C4-2B (cell line): Measurements from ENCODE around the gene LBX2.

Source experiments
- ZFX ChIP-seq: fragments of 450-650 bp; IDR thresholded peaks from 2 replicates; pipeline ENCODE4 v1.6.1; 2017
- TF ChIP-seq, protein P1 (sequence below): fragments of 450-650 bp; conservative IDR thresholded peaks from 2 replicates; pipeline ENCODE4 v1.5.1; 2017; ENCODE audit warnings: mild to moderate bottlenecking

DNA sequence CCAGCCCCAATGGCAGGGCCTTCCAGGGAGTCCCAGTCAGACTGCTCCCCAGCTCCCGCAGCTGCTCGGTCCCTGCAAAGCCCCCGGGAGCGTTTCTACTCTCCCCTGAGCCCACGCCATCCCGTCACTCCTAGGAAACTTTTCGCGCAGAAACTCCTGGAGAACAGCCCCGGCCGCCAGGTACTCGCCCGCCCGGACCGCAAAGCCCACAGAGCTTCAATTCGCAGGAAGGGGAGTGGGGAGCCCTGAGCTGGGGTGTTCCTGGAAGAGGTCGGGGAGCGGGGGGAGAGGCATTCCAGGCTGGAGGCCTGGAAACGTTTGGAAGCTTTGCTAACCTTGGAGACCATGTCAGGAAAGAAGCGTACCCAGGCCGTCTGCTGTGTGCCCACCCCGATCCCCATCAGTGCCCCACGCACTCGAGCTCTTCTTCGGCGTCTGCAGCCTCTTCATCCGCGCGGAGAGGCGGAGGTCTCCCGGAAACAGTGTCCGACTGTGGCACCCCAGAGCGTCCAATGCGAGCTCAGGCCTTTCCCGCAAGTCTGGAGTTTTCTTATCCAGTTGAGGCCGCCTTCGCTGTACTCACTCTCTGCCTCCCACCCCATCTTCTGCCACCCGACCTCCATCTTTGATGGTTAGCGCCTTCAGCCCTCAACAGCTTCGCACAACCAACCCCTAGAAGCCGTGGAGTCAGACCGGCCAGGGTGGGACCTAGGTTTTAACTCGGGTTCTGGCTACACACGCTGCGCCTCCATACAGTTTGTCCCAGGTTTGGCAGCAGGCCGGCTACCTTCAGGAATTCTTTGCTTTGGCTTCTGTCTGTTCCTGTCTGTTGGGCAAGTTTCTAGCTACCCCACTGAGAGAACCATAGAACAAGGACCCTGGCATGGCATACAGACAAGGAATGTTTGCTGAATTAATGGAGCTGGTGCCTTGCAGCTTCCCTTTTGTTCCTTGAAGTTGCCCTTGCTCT, 4.4 kb upstream of the LBX2 start:
- TF ChIP-seq, protein P1, sequence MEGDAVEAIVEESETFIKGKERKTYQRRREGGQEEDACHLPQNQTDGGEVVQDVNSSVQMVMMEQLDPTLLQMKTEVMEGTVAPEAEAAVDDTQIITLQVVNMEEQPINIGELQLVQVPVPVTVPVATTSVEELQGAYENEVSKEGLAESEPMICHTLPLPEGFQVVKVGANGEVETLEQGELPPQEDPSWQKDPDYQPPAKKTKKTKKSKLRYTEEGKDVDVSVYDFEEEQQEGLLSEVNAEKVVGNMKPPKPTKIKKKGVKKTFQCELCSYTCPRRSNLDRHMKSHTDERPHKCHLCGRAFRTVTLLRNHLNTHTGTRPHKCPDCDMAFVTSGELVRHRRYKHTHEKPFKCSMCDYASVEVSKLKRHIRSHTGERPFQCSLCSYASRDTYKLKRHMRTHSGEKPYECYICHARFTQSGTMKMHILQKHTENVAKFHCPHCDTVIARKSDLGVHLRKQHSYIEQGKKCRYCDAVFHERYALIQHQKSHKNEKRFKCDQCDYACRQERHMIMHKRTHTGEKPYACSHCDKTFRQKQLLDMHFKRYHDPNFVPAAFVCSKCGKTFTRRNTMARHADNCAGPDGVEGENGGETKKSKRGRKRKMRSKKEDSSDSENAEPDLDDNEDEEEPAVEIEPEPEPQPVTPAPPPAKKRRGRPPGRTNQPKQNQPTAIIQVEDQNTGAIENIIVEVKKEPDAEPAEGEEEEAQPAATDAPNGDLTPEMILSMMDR, result no peak
- no peak for TF ChIP-seq ZFX
